Ishikawa (cell line): Measurements from ENCODE around the gene SUSD6.

Source experiments
- CEBPB ChIP-seq: IDR thresholded peaks from 2 replicates; pipeline ENCODE4 v1.6.1; 2012
- CREB1 ChIP-seq: IDR thresholded peaks from 2 replicates; pipeline ENCODE4 v1.6.1; 2012; ENCODE audit warnings: low read depth
- EGR1 ChIP-seq: IDR thresholded peaks from 2 replicates; pipeline ENCODE4 v1.6.1; 2012
- EP300 ChIP-seq: IDR thresholded peaks from 2 replicates; pipeline ENCODE4 v1.6.1; 2012; ENCODE audit warnings: borderline replicate concordance
- FOXM1 ChIP-seq: IDR thresholded peaks from 2 replicates; pipeline ENCODE4 v1.6.1; 2012; ENCODE audit warnings: low read depth, borderline replicate concordance
- NFIC ChIP-seq: IDR thresholded peaks from 2 replicates; pipeline ENCODE4 v1.6.1; 2012
- RAD21 ChIP-seq: IDR thresholded peaks from 2 replicates; pipeline ENCODE4 v1.6.1; 2012; ENCODE audit warnings: low read depth
- TAF1 ChIP-seq: IDR thresholded peaks from 2 replicates; pipeline ENCODE4 v1.6.1; 2012; ENCODE audit warnings: low read depth, mild to moderate bottlenecking
- TCF12 ChIP-seq: IDR thresholded peaks from 2 replicates; pipeline ENCODE4 v1.6.1; 2012; ENCODE audit warnings: low read depth
- TEAD4 ChIP-seq: IDR thresholded peaks from 2 replicates; pipeline ENCODE4 v1.6.1; 2012
- YY1 ChIP-seq: IDR thresholded peaks from 2 replicates; pipeline ENCODE4 v1.6.1; 2012; ENCODE audit warnings: low read depth
- ZBTB7A ChIP-seq: IDR thresholded peaks from 2 replicates; pipeline ENCODE4 v1.6.1; 2012; ENCODE audit warnings: low read depth
- TF ChIP-seq, protein P1 (sequence below): IDR thresholded peaks from 2 replicates; pipeline ENCODE4 v1.6.1; 2012; ENCODE audit warnings: low read depth, mild to moderate bottlenecking
- TF ChIP-seq, protein P2 (sequence below): IDR thresholded peaks from 2 replicates; pipeline ENCODE4 v1.6.1; 2012
- TF ChIP-seq, protein P3 (sequence below): IDR thresholded peaks from 2 replicates; pipeline ENCODE4 v1.6.1; 2012

The SUSD6 gene

DNA sequence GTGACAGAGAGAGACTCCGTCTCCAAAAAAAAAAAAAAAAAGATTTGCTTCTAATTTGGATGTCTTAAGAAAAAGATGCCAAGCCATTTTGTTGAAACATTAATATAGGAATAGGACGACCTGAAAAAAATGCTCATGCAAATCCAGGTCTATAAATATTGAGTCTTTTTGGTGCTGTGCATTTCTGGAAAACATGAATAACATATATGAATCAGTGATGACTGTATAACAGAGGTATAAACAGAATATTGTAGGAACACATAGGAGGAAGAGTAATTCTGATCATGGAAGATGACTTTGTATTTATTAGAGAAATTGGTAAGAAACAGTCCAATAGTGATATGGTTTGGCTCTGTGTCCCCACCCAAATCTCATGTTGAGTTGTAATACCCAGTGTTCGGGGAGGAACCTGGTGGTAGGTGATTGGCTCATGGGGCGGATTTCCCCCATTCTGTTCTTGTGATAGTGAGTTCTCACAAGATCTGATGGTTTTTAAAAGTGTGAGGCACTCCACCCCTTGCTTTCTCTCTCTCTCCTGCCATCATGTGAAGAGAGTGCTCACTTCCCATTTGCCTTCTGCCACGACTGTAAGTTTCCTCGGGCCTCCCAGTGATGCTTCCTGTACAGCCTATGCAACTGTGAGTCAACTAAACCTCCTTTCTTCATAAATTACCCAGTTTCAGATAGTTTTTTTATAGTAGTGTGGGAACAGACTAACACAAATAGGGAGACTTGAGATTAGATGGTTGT is 152.5 kb downstream of the SUSD6 start:
- TF ChIP-seq YY1 (no peak), FOXM1 (no peak), EP300 (no peak), NFIC (no peak), TAF1 (no peak), TCF12 (no peak), ZBTB7A (no peak), TEAD4 (no peak), RAD21 (no peak), CEBPB (no peak), CREB1 (no peak), EGR1 (no peak)
- TF ChIP-seq, protein P1, sequence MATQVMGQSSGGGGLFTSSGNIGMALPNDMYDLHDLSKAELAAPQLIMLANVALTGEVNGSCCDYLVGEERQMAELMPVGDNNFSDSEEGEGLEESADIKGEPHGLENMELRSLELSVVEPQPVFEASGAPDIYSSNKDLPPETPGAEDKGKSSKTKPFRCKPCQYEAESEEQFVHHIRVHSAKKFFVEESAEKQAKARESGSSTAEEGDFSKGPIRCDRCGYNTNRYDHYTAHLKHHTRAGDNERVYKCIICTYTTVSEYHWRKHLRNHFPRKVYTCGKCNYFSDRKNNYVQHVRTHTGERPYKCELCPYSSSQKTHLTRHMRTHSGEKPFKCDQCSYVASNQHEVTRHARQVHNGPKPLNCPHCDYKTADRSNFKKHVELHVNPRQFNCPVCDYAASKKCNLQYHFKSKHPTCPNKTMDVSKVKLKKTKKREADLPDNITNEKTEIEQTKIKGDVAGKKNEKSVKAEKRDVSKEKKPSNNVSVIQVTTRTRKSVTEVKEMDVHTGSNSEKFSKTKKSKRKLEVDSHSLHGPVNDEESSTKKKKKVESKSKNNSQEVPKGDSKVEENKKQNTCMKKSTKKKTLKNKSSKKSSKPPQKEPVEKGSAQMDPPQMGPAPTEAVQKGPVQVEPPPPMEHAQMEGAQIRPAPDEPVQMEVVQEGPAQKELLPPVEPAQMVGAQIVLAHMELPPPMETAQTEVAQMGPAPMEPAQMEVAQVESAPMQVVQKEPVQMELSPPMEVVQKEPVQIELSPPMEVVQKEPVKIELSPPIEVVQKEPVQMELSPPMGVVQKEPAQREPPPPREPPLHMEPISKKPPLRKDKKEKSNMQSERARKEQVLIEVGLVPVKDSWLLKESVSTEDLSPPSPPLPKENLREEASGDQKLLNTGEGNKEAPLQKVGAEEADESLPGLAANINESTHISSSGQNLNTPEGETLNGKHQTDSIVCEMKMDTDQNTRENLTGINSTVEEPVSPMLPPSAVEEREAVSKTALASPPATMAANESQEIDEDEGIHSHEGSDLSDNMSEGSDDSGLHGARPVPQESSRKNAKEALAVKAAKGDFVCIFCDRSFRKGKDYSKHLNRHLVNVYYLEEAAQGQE: no peak
- TF ChIP-seq, protein P2, sequence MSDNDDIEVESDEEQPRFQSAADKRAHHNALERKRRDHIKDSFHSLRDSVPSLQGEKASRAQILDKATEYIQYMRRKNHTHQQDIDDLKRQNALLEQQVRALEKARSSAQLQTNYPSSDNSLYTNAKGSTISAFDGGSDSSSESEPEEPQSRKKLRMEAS: no peak
- TF ChIP-seq, protein P3, sequence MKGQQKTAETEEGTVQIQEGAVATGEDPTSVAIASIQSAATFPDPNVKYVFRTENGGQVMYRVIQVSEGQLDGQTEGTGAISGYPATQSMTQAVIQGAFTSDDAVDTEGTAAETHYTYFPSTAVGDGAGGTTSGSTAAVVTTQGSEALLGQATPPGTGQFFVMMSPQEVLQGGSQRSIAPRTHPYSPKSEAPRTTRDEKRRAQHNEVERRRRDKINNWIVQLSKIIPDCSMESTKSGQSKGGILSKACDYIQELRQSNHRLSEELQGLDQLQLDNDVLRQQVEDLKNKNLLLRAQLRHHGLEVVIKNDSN: no peak
